Astrocyte (in vitro differentiated cells and primary cell): ENCODE measurements around the gene FAM20B.

Source experiments
- CTCF ChIP-seq: IDR thresholded peaks from 2 replicates; pipeline ENCODE4 v1.5.1; 2011; ENCODE audit warnings: low read depth, mild to moderate bottlenecking, inconsistent platforms, low read length, moderate library complexity; ENCODE audit not compliant: insufficient read depth
- EZH2 ChIP-seq: IDR thresholded peaks from 2 replicates; pipeline ENCODE4 v1.6.1; 2012; ENCODE audit warnings: mild to moderate bottlenecking, low read length, inconsistent platforms; ENCODE audit not compliant: insufficient read depth

DNA sequence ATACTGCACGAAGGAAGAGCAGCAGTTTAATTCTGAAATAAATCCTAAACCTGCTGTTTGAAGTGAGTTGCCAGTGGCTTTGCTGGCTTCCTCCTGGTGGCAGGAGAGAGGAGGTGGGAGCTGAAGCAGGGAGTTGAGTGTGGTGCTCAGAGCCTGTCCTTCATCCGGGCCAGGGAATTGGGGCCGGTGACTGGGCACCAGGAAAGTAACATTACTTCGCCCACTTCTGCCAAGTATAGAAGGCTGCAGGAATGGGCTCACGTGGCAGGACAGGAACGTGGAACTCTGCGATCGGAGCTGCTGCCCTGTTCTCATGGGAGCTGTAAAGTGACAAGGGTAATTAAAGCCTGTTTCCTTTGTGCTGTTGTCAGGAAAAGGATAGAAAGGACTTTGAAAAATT, 64.8 kb downstream of the FAM20B start:
- TF ChIP-seq CTCF: no peak
- TF ChIP-seq EZH2: no peak
